Keratinocyte (primary cell): ENCODE results near the gene ALDH4A1. TPM values are rescaled to one million over a fixed set of nuclear protein-coding genes. Genes with fewer than 3 reads are reported as not detected.

Experiments
- DNase-seq: peaks from one replicate; pipeline ENCODE4 v3.0.0-alpha.2; 2011; ENCODE audit warnings: low read depth, missing footprints, low spot score
- FAIRE-seq: peaks from 2 replicates; lab custom pipeline; 2011; peaks lifted over from hg19 to GRCh38; lab: Jason Lieb, UNC
- H2AFZ ChIP-seq: 2 replicates; pipeline ENCODE4 v1.6.0; 2012; ENCODE audit warnings: low read length, control low read depth, inconsistent platforms; ENCODE audit not compliant: control insufficient read depth
- H3K27ac ChIP-seq: 2 replicates; pipeline ENCODE4 v1.5.1; 2011; ENCODE audit warnings: low read length; ENCODE audit not compliant: control insufficient read depth, insufficient read depth
- H3K27me3 ChIP-seq: 3 replicates; pipeline ENCODE4 v1.6.0; 2011; ENCODE audit warnings: low read length; ENCODE audit not compliant: control insufficient read depth, insufficient read depth; ENCODE audit errors: extremely low read depth
- H3K36me3 ChIP-seq, 2 experiments: 2 replicates in 1 of 2; 3 replicates in 1 of 2; pipeline ENCODE4 v1.5.1; 2011; ENCODE audit warnings: low read length in 2 of 2, mild to moderate bottlenecking in 1 of 2; ENCODE audit not compliant: control insufficient read depth in 2 of 2, insufficient read depth in 2 of 2; ENCODE audit errors: extremely low read depth in 1 of 2
- H3K4me1 ChIP-seq: 3 replicates; pipeline ENCODE4 v1.5.1; 2011; ENCODE audit warnings: low read length; ENCODE audit not compliant: control insufficient read depth, insufficient read depth; ENCODE audit errors: extremely low read depth
- H3K4me2 ChIP-seq: 3 replicates; pipeline ENCODE4 v1.6.0; 2011; ENCODE audit warnings: low read depth, low read length; ENCODE audit not compliant: control insufficient read depth, insufficient read depth; ENCODE audit errors: extremely low read depth
- H3K4me3 ChIP-seq, 3 experiments: fragments of 200-600 bp in 1 of 3; sonication (generic) in 1 of 3; 2 replicates in 2 of 3; 3 replicates in 1 of 3; pipeline ENCODE4 v1.5.1; 2011 to 2016; ENCODE audit warnings: low read length in 3 of 3, mild to moderate bottlenecking in 3 of 3, control low read depth in 2 of 3, inconsistent platforms in 1 of 3, low read depth in 1 of 3, mixed read lengths in 1 of 3, mixed run types in 1 of 3, moderate library complexity in 1 of 3; ENCODE audit not compliant: control insufficient read depth in 2 of 3, insufficient read depth in 2 of 3; ENCODE audit errors: extremely low read depth in 1 of 3
- H3K79me2 ChIP-seq: 2 replicates; pipeline ENCODE4 v1.6.0; 2012; ENCODE audit warnings: low read length; ENCODE audit not compliant: control insufficient read depth, insufficient read depth
- H3K9ac ChIP-seq: 3 replicates; pipeline ENCODE4 v1.6.0; 2011; ENCODE audit warnings: low read length; ENCODE audit not compliant: control insufficient read depth, insufficient read depth; ENCODE audit errors: extremely low read depth
- H3K9me1 ChIP-seq: 3 replicates; pipeline ENCODE4 v1.6.0; 2011; ENCODE audit warnings: low read length; ENCODE audit not compliant: control insufficient read depth, insufficient read depth; ENCODE audit errors: extremely low read depth
- H3K9me3 ChIP-seq: 2 replicates; pipeline ENCODE4 v1.5.1; 2012; ENCODE audit warnings: low read depth, low read length; ENCODE audit not compliant: control insufficient read depth
- H4K20me1 ChIP-seq: 3 replicates; pipeline ENCODE4 v1.6.0; 2011; ENCODE audit warnings: low read length; ENCODE audit not compliant: control insufficient read depth, insufficient read depth; ENCODE audit errors: extremely low read depth
- CTCF ChIP-seq, 3 experiments: IDR thresholded peaks in 1 of 3; conservative IDR thresholded peaks in 1 of 3; optimal IDR thresholded peaks in 1 of 3; 2 replicates in 2 of 3; 3 replicates in 1 of 3; pipeline versions ENCODE3 to v1.5.1; 2011; ENCODE audit warnings: low read length in 3 of 3, mild to moderate bottlenecking in 3 of 3, moderate library complexity in 2 of 3, control low read depth in 1 of 3, inconsistent platforms in 1 of 3; ENCODE audit not compliant: insufficient read depth in 2 of 3; ENCODE audit errors: extremely low read depth in 1 of 3
- EZH2 ChIP-seq: IDR thresholded peaks from one replicate; pipeline ENCODE4 v1.6.1; 2012; ENCODE audit warnings: inconsistent platforms, mild to moderate bottlenecking, low read length, moderate library complexity
- dilution Hi-C: fragments of 300-500 bp; cut with MboI; formaldehyde crosslinking; loops from one replicate; pipeline ENCODE4 v1.7.0; 2020; ENCODE audit warnings: low sequenced_read_pairs; ENCODE audit not compliant: extremely low pct_ligation_motif_present
- polyA plus RNA-seq, 5 experiments: library from polyadenylated mRNA; depleted of rRNA in 3 of 5; stranded (reverse) in 3 of 5; stranded (forward) in 1 of 5; unstranded in 1 of 5; fragments of >200 nt; gene quantifications; 1 replicate in 1 of 5; 2 replicates in 3 of 5; 3 replicates in 1 of 5; pipeline versions ENCODE4 v1.2.1 to v1.2.3, GENCODE V29; 2011 to 2012; ENCODE audit warnings: missing spikeins in 2 of 5, low read depth in 1 of 5, low replicate concordance in 1 of 5

ALDH4A1 gene
- polyA plus RNA-seq, 1 donor (not counting 4 experiments of a cell fraction or from before 2014, with no cell fraction given) = 52.7 TPM

- peaks cover 87% of the 10 kb centered on the region for H3K79me2 ChIP-seq
- H3K9me3 ChIP-seq = no peaks in the 10 kb centered on the region
- H3K27me3 ChIP-seq = no peaks in the 10 kb centered on the region
- FAIRE-seq (no peak), DNase-seq (no peak)
- H3K9me1 ChIP-seq = peaks cover 5% of the 10 kb centered on the region
- no peak overlapping the region for H3K4me3 ChIP-seq
- dilution Hi-C loops = no loop called here
- H3K4me1 ChIP-seq = peaks cover 30% of the 10 kb centered on the region
- no peak overlapping the region for H2AFZ ChIP-seq
- H3K4me2 ChIP-seq = no peak overlapping the region
- peaks cover 12% of the 10 kb centered on the region for H4K20me1 ChIP-seq
- H3K36me3 ChIP-seq = peaks cover 32 to 51% of the 10 kb centered on the region in 2 experiments
- no peak for TF ChIP-seq EZH2
- no peak for TF ChIP-seq CTCF (optimal IDR thresholded peaks at IDR 0.05 in 1 of 3, IDR thresholded peaks at IDR 0.05 in 1 of 3, conservative IDR thresholded peaks at IDR 0.05 in 1 of 3; ENCODE audit: extremely low read depth in 1 of 3, insufficient read depth in 2 of 3, low read length in 3 of 3)
- no peak overlapping the region for H3K27ac ChIP-seq
- no peak overlapping the region for H3K9ac ChIP-seq
Observed at GRCh38 chr1:18919197-18919905, 17.0 kb upstream of the ALDH4A1 start.

GRCh38 chr1:18918417-18918816 lies 16.1 kb upstream of the ALDH4A1 start:
- Histone ChIP-seq H3K79me2 (peaks cover 81% of the 10 kb centered on the region), H3K9me3 (no peaks in the 10 kb centered on the region), H3K9me1 (peaks cover 5% of the 10 kb centered on the region), H4K20me1 (peaks cover 12% of the 10 kb centered on the region), H3K4me2 (no peak overlapping the region), H3K4me1 (peaks cover 21% of the 10 kb centered on the region), H3K9ac (no peak overlapping the region), H2AFZ (no peak overlapping the region), H3K27ac (no peak overlapping the region), H3K27me3 (no peaks in the 10 kb centered on the region), H3K4me3 (no peak overlapping the region), H3K36me3 (peaks cover 34 to 53% of the 10 kb centered on the region in 2 experiments)
- no peak for FAIRE-seq
- TF ChIP-seq CTCF (optimal IDR thresholded peaks at IDR 0.05 in 1 of 3, IDR thresholded peaks at IDR 0.05 in 1 of 3, conservative IDR thresholded peaks at IDR 0.05 in 1 of 3; ENCODE audit: extremely low read depth in 1 of 3, insufficient read depth in 2 of 3, low read length in 3 of 3) = no peak
- no peak for TF ChIP-seq EZH2
- dilution Hi-C loops = no loop called here
- DNase-seq = no peak
